BJ (cell line): Measurements from ENCODE around the gene SS18L1. TPM values are rescaled to one million over a fixed set of nuclear protein-coding genes. Genes with fewer than 3 reads are reported as not detected.

Experiments
- CTCF ChIA-PET: fragments of 350-600 bp; formaldehyde crosslinking; extraction: SDS; loops from one replicate; lab custom pipeline; 2021; ENCODE audit warnings: antibody characterized with exemption, inconsistent platforms; lab: Yijun Ruan, JAX
- POLR2A ChIA-PET: fragments of 300-600 bp; sonication (Branson Sonifier 250); formaldehyde crosslinking; extraction: SDS; loops from one replicate; lab custom pipeline; 2021; ENCODE audit warnings: antibody characterized with exemption; lab: Charles Lee
- DNase-seq: peaks from one replicate; pipeline ENCODE4 v3.0.0-alpha.2; 2011; ENCODE audit warnings: low read depth
- H3K27me3 ChIP-seq: 2 replicates; pipeline ENCODE4 v1.6.0; 2011; ENCODE audit warnings: low read length; ENCODE audit not compliant: control insufficient read depth, insufficient read depth
- H3K36me3 ChIP-seq: 2 replicates; pipeline ENCODE4 v1.5.1; 2011; ENCODE audit warnings: low read length; ENCODE audit not compliant: control insufficient read depth, insufficient read depth
- H3K4me3 ChIP-seq: 2 replicates; pipeline ENCODE4 v1.5.1; 2011; ENCODE audit warnings: low read depth, mild to moderate bottlenecking, control low read depth, low read length
- CTCF ChIP-seq: IDR thresholded peaks from 2 replicates; pipeline ENCODE4 v1.5.1; 2011; ENCODE audit warnings: low read depth, mild to moderate bottlenecking, control low read depth, inconsistent platforms, low read length, moderate library complexity; ENCODE audit not compliant: insufficient read depth
- polyA plus RNA-seq: library from polyadenylated mRNA; depleted of rRNA; stranded (reverse); fragments of >200 nt; gene quantifications from 2 replicates; pipeline ENCODE4 v1.2.3, GENCODE V29; 2011

Gene SS18L1
- polyA plus RNA-seq, 1 experiment, result 6.7 TPM

- CTCF ChIA-PET, result no interaction called here
- Histone ChIP-seq H3K27me3 (no peaks in the 10 kb centered on the region), H3K36me3 (peaks cover 18% of the 10 kb centered on the region), H3K4me3 (no peak overlapping the region)
- DNase-seq, result no peak
- POLR2A ChIA-PET, result no interaction called here
- TF ChIP-seq CTCF, result no peak
Measured at GRCh38 chr20:62203378-62204030, 59.9 kb downstream of the SS18L1 start.

DNA sequence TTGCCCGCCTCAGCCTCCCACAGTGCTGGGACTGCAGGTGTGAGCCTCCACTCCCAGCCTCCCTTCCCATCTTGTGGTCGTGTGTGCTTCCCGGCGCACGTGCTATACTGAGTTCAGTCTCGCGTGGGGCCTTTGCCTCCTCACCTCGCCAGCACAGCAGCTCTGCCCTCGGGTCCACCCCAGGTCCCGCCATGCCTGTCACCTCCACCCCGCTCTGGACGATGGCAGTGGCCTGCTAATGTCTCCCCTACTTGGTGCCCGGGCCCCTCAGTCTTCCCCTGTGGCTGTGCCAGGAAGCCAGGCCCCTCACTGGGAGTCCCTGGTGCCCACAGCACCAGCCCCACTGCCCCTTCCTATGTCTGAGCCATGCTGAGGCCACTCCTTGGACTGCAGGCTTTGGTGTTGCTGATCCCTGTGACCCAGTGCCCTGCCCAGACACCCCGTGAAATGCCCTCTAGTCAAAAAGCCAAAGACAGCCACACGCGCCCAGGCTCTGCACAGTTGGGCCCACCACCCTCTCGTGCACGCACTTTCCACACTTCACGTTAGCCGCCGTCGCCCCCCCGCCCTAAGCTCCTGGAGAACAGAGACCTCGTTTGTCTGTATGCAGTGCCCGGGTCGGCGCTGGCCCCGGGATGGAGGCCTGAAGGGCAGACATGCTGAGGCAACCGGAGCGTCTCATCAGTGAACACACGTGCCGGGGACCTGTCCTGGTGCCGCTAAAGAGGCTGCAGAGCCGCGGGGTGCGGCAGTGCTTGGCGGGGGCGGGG, 62.2 kb downstream of the SS18L1 start:
- H3K36me3 ChIP-seq, result peaks cover 8% of the 10 kb centered on the region
- no peak for DNase-seq
- TF ChIP-seq CTCF, result no peak
- POLR2A ChIA-PET, result no interaction called here
- CTCF ChIA-PET, result no interaction called here
- H3K27me3 ChIP-seq, result no peaks in the 10 kb centered on the region
- no peak overlapping the region for H3K4me3 ChIP-seq

DNA sequence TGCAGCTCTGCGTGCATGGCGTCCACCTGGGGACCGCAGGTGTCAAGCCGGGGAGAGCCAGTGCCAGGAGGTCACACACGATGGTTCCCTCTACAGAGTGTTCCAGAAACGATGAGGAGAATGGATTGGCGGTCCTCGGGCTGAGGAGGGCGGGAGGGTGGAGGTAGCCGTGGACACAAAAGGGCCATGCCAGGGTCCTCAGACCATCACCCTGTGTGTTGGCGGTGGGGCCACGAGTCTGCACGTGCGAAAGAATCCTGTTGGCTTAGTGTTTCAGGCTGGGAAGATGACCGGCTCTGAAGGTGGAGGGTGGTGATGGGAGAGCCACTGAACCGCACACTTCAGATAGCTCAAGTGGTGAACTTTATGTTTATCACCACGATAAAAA, 62.8 kb downstream of the SS18L1 start:
- Histone ChIP-seq H3K36me3 (peaks cover 4% of the 10 kb centered on the region), H3K4me3 (no peak overlapping the region), H3K27me3 (no peaks in the 10 kb centered on the region)
- CTCF ChIA-PET, result interaction anchor here (0.6 kb wide), 1 partner anchor 44 kb away, joined by 3 read pairs; no protein-coding TSS in a partner anchor
- TF ChIP-seq CTCF, result no peak
- DNase-seq, result no peak
- POLR2A ChIA-PET, result no interaction called here

DNA sequence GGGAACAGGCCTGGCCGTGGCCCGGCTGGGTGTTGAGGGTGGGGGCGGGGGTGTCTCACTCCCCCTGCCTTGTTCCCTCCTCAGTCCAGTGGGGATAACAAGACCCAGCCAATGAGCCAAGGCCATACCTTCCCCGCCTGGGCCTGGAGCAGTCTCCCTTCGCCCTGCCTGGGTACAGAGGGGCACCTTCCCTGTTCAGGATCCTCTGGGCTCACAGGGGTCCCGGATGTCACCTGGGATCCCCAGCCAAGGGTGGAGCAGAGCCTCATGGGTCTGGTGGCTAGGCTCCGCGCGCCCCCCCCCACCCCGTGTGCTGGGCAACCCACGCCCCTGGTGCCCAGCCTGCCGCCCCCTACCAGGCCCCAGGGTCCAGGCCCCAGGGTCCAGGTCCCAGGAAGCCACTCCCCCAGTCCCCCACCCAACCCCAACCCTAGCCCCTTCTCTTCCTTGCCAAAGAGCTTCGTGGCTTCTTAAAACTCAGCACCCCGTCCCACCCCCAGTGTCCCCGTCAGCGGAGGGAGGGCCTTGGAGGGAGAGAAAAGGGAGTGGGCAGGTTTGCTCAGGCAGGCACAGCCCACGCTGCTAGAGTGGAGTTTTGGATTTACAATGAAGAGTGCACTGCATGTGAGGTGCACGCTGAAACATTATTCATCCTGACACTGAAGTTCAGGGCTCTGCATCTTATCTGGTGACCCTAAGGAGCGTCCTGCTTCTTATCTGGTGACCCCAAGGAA, 64.7 kb downstream of the SS18L1 start:
- TF ChIP-seq CTCF, result no peak
- no peaks in the 10 kb centered on the region; the same call in none of the 2 replicates for H3K36me3 ChIP-seq
- no peak for DNase-seq
- CTCF ChIA-PET, result no interaction called here
- POLR2A ChIA-PET, result no interaction called here
- H3K27me3 ChIP-seq, result no peaks in the 10 kb centered on the region; the same call in 1 of the 2 replicates
- no peak overlapping the region for H3K4me3 ChIP-seq
